Stomach (tissue), 9 donors: Measurements from ENCODE around the gene MINDY4B. TPM values are rescaled to one million over a fixed set of nuclear protein-coding genes. Genes with fewer than 3 reads are reported as not detected.
"Not testable (repeated sequence)": the region's sequence is repeated elsewhere in the genome, so short reads cannot be mapped to it uniquely, and the experiment has no call there.

Source experiments
- DNase-seq, 2 donors: peaks; one replicate each; pipeline versions ENCODE4 v3.0.0 to v3.0.0-alpha.2; 2013 to 2019
- H3K27ac ChIP-seq, 5 donors: fragments of 200-600 bp in 4 of 5; sonication (generic) in 4 of 5; one replicate each; pipeline ENCODE4 v1.5.1; 2013 to 2019; ENCODE audit warnings: mild to moderate bottlenecking in 1 of 5, moderate library complexity in 1 of 5
- H3K27me3 ChIP-seq, 3 donors: fragments of 200-600 bp; sonication (generic); one replicate each; pipeline ENCODE4 v1.5.1; 2017 to 2019; ENCODE audit warnings: mixed run types in 1 of 3
- H3K36me3 ChIP-seq, 4 donors: fragments of 200-600 bp; sonication (generic); 1 replicate in 3 of 4; 2 replicates in 1 of 4; pipeline ENCODE4 v1.5.1; 2016 to 2019
- H3K4me1 ChIP-seq, 4 donors: fragments of 200-600 bp; sonication (generic); one replicate each; pipeline ENCODE4 v1.5.1; 2016 to 2019
- H3K4me3 ChIP-seq, 4 donors: fragments of 200-600 bp; sonication (generic) in 3 of 4; one replicate each; pipeline ENCODE4 v1.5.1; 2016 to 2019; ENCODE audit warnings: mild to moderate bottlenecking in 1 of 4
- H3K9me3 ChIP-seq, 4 donors: fragments of 200-600 bp; sonication (generic); one replicate each; pipeline ENCODE4 v1.5.1; 2016 to 2019
- CTCF ChIP-seq, 7 experiments: fragments of 450-650 bp in 4 of 7; fragments of 200-600 bp in 3 of 7; sonication (generic) in 3 of 7; IDR thresholded peaks; one replicate each; pipeline ENCODE4 v1.5.1; 2016 to 2019; ENCODE audit warnings: antibody characterized with exemption in 7 of 7, control low read depth in 2 of 7, mild to moderate bottlenecking in 1 of 7
- EP300 ChIP-seq: sonication (generic); formaldehyde crosslinking; IDR thresholded peaks from one replicate; pipeline ENCODE4 v1.6.1; 2017; ENCODE audit warnings: antibody characterized with exemption
- POLR2A ChIP-seq, 4 donors: fragments of 450-650 bp; IDR thresholded peaks; one replicate each; pipeline ENCODE4 v1.6.1; 2016; ENCODE audit warnings: antibody characterized with exemption in 4 of 4, control low read depth in 2 of 4, mild to moderate bottlenecking in 1 of 4, moderate library complexity in 1 of 4
- POLR2AphosphoS5 ChIP-seq, 3 donors: sonication (generic); formaldehyde crosslinking; IDR thresholded peaks; one replicate each; pipeline ENCODE4 v1.6.1; 2016; ENCODE audit warnings: antibody characterized with exemption in 3 of 3
- WGBS, 5 donors: extraction: QIAGEN DNeasy Blood & Tissue Kit in 3 of 5; methylation state at CpG; one replicate each; pipeline versions ENCODE4 v1.1.5 to v1.1.7; 2013 to 2018; 5-methylcytosine and 5-hydroxymethylcytosine counted together
- intact Hi-C: fragments of 100-400 bp; cut with DNase I; formaldehyde crosslinking; loops from one replicate; pipeline ENCODE4 v1.15.1; 2023; ENCODE audit warnings: low total_unique reads
- polyA plus RNA-seq, 3 donors: library from polyadenylated mRNA; stranded (reverse); fragments of 200-250 nt; gene quantifications; one replicate each; pipeline ENCODE4 v1.2.3, GENCODE V29; 2013
- total RNA-seq, 5 donors: library from RNA; depleted of rRNA; stranded (reverse); fragments of >200 nt; gene quantifications; one replicate each; pipeline versions ENCODE4 v1.1.0 to v1.2.3, GENCODE V29; 2014 to 2016
- donor health status: healthy with polysubstance abuse.
- donor health status: Bipolar disorder and iron deficiency.
- donor health status: healthy.

The MINDY4B gene
- total and polyA plus RNA-seq, 8 donors, result not detected

DNA sequence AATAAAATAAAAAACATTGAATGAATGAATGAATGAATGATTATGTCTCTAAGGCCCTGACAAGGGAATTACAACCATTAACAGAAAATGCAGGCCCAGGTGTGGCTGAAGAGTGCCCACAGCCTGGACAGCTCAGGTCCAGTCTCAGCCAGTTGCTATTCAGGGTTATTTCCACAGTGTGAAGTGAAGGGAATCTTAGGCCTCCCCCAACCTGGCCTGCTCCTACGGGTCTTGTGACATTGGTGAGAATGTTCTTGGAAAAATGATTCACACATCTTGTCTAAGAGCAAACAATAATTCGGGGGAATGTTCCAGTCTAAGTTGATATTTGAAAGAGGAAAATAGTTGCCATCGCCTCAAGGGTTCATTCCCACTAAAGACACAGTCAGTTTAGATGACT lies 37.0 kb downstream of the MINDY4B start:
- intact Hi-C loops, result no loop called here
- H3K4me3 ChIP-seq, result no peak overlapping the region
- no peaks in the 10 kb centered on the region for H3K36me3 ChIP-seq
- WGBS, 5 donors, result 59 to 68% (median 65%) methylated on average over 3 of the region's 3 CpGs
- H3K9me3 ChIP-seq, result no peaks in the 10 kb centered on the region
- no peaks in the 10 kb centered on the region for H3K27me3 ChIP-seq
- peaks cover 0 to 8% (median 0%) of the 10 kb centered on the region in 4 donors for H3K4me1 ChIP-seq
- no peak for DNase-seq
- TF ChIP-seq EP300 (no peak), POLR2AphosphoS5 (IDR thresholded peaks at IDR 0.05) (no peak), POLR2A (IDR thresholded peaks at IDR 0.05) (no peak), CTCF (IDR thresholded peaks at IDR 0.05) (no peak)
- H3K27ac ChIP-seq, result no peak overlapping the region

DNA sequence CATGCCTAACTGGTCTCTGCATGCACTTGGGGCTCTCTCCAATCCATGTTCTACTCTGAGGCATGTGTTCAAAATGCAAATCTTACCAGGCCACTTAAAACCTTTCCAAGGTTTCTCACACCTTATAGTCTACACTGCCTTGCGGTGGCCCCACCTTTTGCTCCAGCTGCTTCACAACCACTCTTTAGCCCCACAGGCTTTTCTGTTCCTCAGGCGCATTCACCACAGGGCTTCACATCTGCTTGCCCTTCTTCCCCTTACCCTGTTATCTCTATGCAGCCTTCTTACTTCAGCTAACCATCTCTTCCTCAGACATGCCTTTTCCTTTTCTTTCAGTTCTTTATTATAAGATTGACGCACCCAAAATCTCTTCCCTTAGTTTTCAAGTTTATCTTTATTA lies 37.8 kb downstream of the MINDY4B start:
- no peak for TF ChIP-seq EP300
- TF ChIP-seq CTCF (IDR thresholded peaks at IDR 0.05), result no peak
- no peak for TF ChIP-seq POLR2A (IDR thresholded peaks at IDR 0.05)
- no peak for TF ChIP-seq POLR2AphosphoS5 (IDR thresholded peaks at IDR 0.05)
- H3K4me3 ChIP-seq, result no peak overlapping the region
- WGBS, 5 donors, result 75 to 94% (median 90%) methylated on average over 3 of the region's 3 CpGs
- no peaks in the 10 kb centered on the region for H3K27me3 ChIP-seq
- no peaks in the 10 kb centered on the region for H3K9me3 ChIP-seq
- H3K36me3 ChIP-seq, result no peaks in the 10 kb centered on the region
- intact Hi-C loops, result no loop called here
- DNase-seq, result no peak
- H3K27ac ChIP-seq, result no peak overlapping the region
- H3K4me1 ChIP-seq, result peaks cover 0 to 8% (median 0%) of the 10 kb centered on the region in 4 donors

GRCh38 chr3:150863921-150864320 lies 41.3 kb downstream of the MINDY4B start:
- H3K9me3 ChIP-seq, result not testable (repeated sequence)

DNA sequence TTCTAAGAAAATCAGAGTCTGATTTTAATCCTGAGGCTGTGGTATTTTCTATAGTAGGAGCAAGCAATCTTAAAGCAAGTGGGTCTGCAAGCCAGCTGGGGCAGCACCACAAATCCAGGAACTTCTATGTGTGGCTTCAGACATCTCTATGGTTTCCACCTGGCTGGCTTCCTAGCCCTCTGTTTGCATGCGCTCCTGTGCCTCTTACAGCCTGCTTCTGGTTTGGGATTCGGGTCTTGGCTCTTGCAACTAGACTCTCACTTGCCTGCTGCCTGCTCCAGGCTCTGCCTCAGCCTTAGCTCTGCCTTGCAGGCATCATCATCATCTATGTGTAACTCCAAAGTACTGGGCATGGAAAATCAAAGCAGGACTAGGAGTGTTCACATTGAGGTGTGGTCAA lies 43.4 kb downstream of the MINDY4B start:
- H3K4me1 ChIP-seq, result peaks cover 0 to 8% (median 0%) of the 10 kb centered on the region in 4 donors
- DNase-seq, result no peak
- intact Hi-C loops, result loop anchor here (5.0 kb wide), 2 partner anchors 70 to 140 kb away; no protein-coding TSS in a partner anchor
- no peaks in the 10 kb centered on the region for H3K9me3 ChIP-seq
- no peaks in the 10 kb centered on the region for H3K27me3 ChIP-seq
- no peak overlapping the region for H3K27ac ChIP-seq
- H3K36me3 ChIP-seq, result no peaks in the 10 kb centered on the region
- no peak overlapping the region for H3K4me3 ChIP-seq
- 49 to 74% (median 59%) methylated on average over 2 of the region's 2 CpGs for WGBS, 5 donors
- TF ChIP-seq EP300, result no peak

More at GRCh38 chr3:150863921-150864320, 41.3 kb downstream of the MINDY4B start:
- H3K36me3 ChIP-seq, H3K27ac ChIP-seq, DNase-seq, H3K27me3 ChIP-seq, H3K4me3 ChIP-seq, H3K4me1 ChIP-seq: not testable (repeated sequence)
- 67 to 82% (median 78%) methylated on average over 5 of the region's 5 CpGs for WGBS, 5 donors
- intact Hi-C loops, result loop anchor here (5.0 kb wide), 2 partner anchors 72 to 142 kb away; no protein-coding TSS in a partner anchor

- H3K4me3 ChIP-seq, DNase-seq, H3K36me3 ChIP-seq, H3K27me3 ChIP-seq, H3K27ac ChIP-seq, intact Hi-C loops, H3K4me1 ChIP-seq, H3K9me3 ChIP-seq: not testable (repeated sequence)
- 92 to 99% (median 93%) methylated on average over 8 of the region's 8 CpGs for WGBS, 5 donors
Observed at GRCh38 chr3:150857936-150858335, 47.3 kb downstream of the MINDY4B start.

- H3K27me3 ChIP-seq, result peaks cover 0 to 8% (median 0%) of the 10 kb centered on the region in 3 donors
- H3K36me3 ChIP-seq, result no peaks in the 10 kb centered on the region
- TF ChIP-seq CTCF (IDR thresholded peaks at IDR 0.05) (no peak), POLR2A (IDR thresholded peaks at IDR 0.05) (no peak), EP300 (no peak), POLR2AphosphoS5 (IDR thresholded peaks at IDR 0.05) (no peak)
- no peak for DNase-seq
- intact Hi-C loops, result no loop called here
- H3K4me1 ChIP-seq, result no peaks in the 10 kb centered on the region
- H3K4me3 ChIP-seq, result no peak overlapping the region
- H3K9me3 ChIP-seq, result peaks cover 0 to 11% (median 11%) of the 10 kb centered on the region in 4 donors
- H3K27ac ChIP-seq, result no peak overlapping the region
- 70 to 98% (median 93%) methylated on average over 3 of the region's 3 CpGs for WGBS, 5 donors
Observed at GRCh38 chr3:150850191-150850590, 55.0 kb downstream of the MINDY4B start.
